Inflammatory macrophage (primary cell): ENCODE data around the gene NANOS3.

Experiments used
- DNase-seq, 2 donors: peaks; one replicate each; pipeline ENCODE4 v3.0.0-alpha.2; 2020 to 2022

The NANOS3 gene

GRCh38 chr19:13885826-13886365 lies 9.0 kb downstream of the NANOS3 start:
- no peak for DNase-seq

- DNase-seq, result no peak
Observed at GRCh38 chr19:13887018-13887436, 10.1 kb downstream of the NANOS3 start.

- DNase-seq, result peak in 1 of 2 donors; percentile 24
Observed at GRCh38 chr19:13887517-13887916, 10.6 kb downstream of the NANOS3 start.

- DNase-seq, result no peak
Observed at GRCh38 chr19:13888281-13888680, 11.3 kb downstream of the NANOS3 start.

- DNase-seq, result no peak
Observed at GRCh38 chr19:13890136-13890535, 13.2 kb downstream of the NANOS3 start.

- no peak for DNase-seq
Observed at GRCh38 chr19:13892870-13893269, 15.9 kb downstream of the NANOS3 start.

- DNase-seq, result no peak
Observed at GRCh38 chr19:13894552-13894951, 17.6 kb downstream of the NANOS3 start.

GRCh38 chr19:13896227-13896626 lies 19.3 kb downstream of the NANOS3 start:
- no peak for DNase-seq

- DNase-seq, result no peak
Observed at GRCh38 chr19:13899393-13899792, 22.5 kb downstream of the NANOS3 start.

- DNase-seq, result peak in 1 of 2 donors; percentile 9
Observed at GRCh38 chr19:13899912-13900584, 23.1 kb downstream of the NANOS3 start.

GRCh38 chr19:13902993-13903555 lies 26.1 kb downstream of the NANOS3 start:
- peak; percentile 32 to 37 for DNase-seq

GRCh38 chr19:13905634-13906520 lies 28.9 kb downstream of the NANOS3 start, which contains the start of the genes BRME1 and CC2D1A:
TSS of gene BRME1 (minus strand) at chr19:13906117. CDS start at chr19:13904892, 1,225 bp downstream.
TSS of gene CC2D1A (plus strand) at chr19:13906201. CDS start at chr19:13906442, 241 bp downstream.
- peak; percentile 89 to 94 for DNase-seq

GRCh38 chr19:13906521-13906904 lies 29.6 kb downstream of the NANOS3 start:
- DNase-seq, result peak; percentile 4 to 14

- no peak for DNase-seq
Observed at GRCh38 chr19:13906910-13907309, 30.0 kb downstream of the NANOS3 start.

- DNase-seq, result no peak
Observed at GRCh38 chr19:13908674-13909073, 31.7 kb downstream of the NANOS3 start.

GRCh38 chr19:13909430-13909829 lies 32.5 kb downstream of the NANOS3 start:
- no peak for DNase-seq

GRCh38 chr19:13913352-13913751 lies 36.4 kb downstream of the NANOS3 start:
- DNase-seq, result no peak

- no peak for DNase-seq
Observed at GRCh38 chr19:13914777-13915176, 37.8 kb downstream of the NANOS3 start.

- no peak for DNase-seq
Observed at GRCh38 chr19:13917888-13918406, 41.0 kb downstream of the NANOS3 start.

- no peak for DNase-seq
Observed at GRCh38 chr19:13918726-13919411, 41.9 kb downstream of the NANOS3 start.

GRCh38 chr19:13920524-13920923 lies 43.6 kb downstream of the NANOS3 start:
- no peak for DNase-seq
